GM12873 (cell line): ENCODE measurements around the gene PSAP.
A peak's percentile ranks its signal among the peaks of the same experiment; 100 is the strongest.

Experiments used
- TF ChIP-seq, protein P1 (sequence below): IDR thresholded peaks from 2 replicates; pipeline ENCODE4 v1.5.1; 2012; ENCODE audit warnings: low read depth, mild to moderate bottlenecking, moderate library complexity, low read length, control low read depth; ENCODE audit not compliant: insufficient read depth; ENCODE audit errors: missing control alignments

The PSAP gene

DNA sequence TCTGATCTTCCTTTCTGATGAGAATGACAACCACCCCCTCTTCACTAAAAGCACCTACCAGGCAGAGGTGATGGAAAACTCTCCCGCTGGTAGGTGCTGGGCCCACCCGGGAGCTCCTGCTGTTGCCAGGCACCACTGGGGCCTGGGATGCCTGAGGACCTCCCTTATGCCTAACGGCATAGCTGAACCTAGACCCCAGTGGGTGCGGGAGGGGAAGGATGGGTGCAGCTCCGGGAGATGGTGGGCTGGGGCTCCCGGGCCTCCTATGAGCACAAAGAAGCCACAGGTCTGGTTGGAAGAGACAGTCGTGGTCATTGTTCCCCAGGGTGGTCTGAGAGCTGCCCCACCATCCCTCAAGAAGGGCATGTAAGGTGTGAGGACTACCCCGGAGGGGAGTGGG lies 62.1 kb downstream of the PSAP start:
- TF ChIP-seq, protein P1, sequence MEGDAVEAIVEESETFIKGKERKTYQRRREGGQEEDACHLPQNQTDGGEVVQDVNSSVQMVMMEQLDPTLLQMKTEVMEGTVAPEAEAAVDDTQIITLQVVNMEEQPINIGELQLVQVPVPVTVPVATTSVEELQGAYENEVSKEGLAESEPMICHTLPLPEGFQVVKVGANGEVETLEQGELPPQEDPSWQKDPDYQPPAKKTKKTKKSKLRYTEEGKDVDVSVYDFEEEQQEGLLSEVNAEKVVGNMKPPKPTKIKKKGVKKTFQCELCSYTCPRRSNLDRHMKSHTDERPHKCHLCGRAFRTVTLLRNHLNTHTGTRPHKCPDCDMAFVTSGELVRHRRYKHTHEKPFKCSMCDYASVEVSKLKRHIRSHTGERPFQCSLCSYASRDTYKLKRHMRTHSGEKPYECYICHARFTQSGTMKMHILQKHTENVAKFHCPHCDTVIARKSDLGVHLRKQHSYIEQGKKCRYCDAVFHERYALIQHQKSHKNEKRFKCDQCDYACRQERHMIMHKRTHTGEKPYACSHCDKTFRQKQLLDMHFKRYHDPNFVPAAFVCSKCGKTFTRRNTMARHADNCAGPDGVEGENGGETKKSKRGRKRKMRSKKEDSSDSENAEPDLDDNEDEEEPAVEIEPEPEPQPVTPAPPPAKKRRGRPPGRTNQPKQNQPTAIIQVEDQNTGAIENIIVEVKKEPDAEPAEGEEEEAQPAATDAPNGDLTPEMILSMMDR: no peak

DNA sequence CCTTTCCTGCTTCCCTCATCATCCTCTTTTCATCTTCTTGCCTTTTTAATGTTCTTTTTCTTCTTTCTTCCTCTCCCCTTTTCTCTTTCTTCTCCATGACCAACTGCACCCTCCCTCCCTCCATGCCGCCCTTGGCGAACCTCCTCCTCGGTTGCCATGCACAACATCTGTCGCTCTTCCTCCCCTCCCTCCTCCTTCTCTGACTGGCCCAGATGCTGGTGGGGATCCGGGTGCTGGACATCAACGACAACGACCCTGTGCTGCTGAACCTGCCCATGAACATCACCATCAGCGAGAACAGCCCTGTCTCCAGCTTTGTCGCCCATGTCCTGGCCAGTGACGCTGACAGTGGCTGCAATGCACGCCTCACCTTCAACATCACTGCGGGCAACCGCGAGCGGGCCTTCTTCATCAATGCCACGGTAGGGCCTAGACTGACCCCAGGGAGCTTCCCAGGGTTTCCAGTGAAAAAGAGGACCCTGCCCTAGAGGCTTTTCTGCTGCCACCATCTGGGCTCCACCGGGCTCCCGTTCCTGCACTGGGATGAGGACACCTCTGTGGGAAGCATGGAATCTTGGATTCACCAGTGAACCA lies 66.3 kb downstream of the PSAP start:
- TF ChIP-seq, protein P1: no peak

DNA sequence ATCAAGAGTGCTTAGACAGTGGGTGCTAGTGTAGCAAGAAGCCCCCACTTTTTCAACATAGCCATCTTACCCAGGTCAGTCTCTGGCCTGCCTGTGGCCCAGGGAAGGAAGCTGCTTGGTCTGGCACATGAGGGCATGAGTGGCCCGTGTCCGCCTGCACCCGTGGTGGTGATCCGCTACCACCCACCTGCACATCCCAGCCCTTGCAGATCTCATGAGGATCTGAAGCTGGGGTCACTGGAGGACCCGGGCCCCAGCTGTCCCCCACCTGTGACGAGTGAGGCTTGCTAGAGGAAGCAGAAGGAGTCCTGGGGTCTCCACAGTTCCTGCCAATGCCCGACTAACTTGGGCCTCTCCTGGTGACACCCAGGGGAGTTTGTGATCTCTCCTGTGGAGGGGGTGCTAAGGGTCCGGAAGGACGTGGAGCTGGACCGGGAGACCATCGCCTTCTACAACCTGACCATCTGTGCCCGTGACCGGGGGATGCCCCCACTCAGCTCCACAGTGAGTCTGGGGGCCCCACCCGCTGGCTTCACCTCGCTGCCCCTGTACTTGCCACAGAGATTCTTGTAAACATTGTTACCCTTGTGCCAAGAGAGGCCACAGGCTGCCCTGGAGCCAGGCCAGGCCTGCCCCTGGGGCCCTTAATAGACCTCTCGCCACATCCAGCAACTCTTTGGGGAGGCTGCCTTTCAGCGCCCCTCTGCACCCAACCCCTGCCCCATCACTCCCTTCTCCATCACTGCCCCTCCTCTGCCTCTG lies 67.0 kb downstream of the PSAP start:
- TF ChIP-seq, protein P1: no peak

DNA sequence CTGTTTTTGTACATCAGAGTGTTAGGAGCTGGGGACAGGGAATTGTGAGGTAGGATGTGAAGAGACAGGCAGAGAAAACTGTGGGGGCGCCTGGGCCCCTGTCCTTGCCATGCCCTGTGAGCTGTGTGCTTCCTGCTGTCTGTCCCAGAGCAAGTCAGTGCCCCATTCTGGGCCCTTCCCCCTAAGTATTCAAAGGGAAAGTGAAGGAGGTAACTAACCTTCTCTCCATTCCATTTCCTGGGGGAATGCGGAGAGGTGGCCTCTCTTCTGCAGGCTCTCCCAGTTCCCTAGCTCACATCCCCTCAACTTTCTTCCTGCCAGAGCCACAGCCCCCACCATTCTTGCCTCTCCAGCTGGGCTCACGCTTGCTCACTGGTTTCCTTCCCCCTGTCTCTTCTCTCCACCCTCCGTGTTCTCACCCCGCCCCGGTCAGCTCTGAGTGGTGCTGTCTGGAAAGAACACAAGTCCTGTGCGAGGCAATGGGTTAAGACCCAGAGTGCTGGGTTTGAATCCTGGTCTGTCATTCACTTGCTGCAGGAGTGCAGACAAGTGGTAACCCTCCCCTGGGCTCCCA lies 68.0 kb downstream of the PSAP start:
- TF ChIP-seq, protein P1: no peak

DNA sequence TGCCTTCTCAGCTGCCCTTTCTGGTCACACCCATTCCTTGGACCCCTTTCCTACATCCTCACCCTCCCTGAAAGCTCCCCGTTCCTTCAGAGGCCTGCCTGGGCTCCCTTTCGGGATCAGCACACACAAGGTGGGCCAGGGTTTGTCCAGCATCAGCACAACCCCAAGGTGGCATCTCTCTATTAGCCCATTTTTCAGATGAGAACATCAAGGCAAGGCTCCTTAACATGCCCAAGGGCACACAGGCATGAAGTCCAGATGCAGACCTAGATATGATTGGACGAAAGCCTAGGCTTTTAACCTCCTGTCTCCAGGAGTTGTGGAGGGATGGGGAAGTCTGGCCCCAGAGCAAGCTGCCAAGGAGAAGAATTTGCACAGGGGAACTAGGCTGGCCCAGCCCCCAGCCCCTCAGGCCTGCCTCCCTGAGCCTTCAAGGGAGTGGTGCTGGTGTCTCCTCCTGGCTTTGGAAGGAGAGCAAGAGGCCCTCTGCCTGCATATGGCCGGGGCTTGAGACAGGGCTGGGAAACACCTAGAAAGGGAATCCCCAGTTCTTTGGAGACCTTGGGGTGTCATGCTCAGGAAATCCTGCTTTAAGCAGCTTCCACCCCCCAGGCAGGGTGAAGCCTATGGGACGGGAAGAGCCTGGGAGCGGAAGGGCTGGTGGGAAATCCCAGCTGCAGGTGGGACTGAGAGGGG lies 68.7 kb downstream of the PSAP start:
- TF ChIP-seq, protein P1: no peak

DNA sequence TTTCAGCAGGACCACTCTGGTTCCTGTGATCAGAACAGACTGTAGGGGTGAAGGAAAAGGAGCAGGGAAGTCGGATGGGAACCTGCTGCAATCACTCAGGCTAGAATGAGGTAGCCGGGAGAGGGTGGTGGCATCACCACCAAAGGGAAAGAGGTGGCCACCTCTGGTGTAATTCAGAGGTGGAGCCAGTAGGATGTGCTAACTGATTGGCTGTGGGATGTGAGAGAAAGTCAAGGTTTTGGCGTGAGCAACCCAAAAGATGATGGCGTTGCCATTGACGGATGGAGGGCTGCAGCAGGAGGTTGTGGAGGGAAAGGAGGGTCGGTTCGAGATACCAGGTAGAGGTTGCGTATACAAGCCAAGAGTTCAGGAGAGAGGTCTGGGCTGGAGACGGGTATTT lies 70.3 kb downstream of the PSAP start:
- TF ChIP-seq, protein P1: peak; percentile 15

DNA sequence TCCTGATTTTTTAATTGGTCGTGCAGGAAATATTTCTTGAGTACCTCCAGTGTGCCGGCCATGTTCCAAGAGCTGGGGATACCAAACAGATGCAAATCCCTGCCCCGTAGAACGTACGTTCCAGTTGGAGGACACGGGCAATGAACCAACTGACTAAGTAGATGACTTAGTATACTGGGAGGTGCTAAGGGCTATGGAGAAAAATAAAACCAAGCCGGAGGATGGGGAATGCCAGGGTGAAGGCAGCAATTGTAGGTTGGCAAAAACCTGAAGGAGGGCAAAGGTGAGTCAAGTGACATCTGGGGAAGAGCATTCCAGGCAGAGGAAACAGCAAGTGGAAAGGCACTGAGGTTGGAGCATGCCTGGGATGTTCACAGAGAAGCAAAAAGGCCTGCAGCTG lies 70.9 kb downstream of the PSAP start:
- TF ChIP-seq, protein P1: no peak
